Panc1 (cell line): ENCODE results near the gene KCTD13.
"Not testable (repeated sequence)": the region's sequence is repeated elsewhere in the genome, so short reads cannot be mapped to it uniquely, and the experiment has no call there.

ENCODE experiments used
- TF ChIP-seq, protein P1 (sequence below): fragments of 450-650 bp; IDR thresholded peaks from 2 replicates; pipeline ENCODE4 v1.5.1; 2017; ENCODE audit warnings: mild to moderate bottlenecking
- TF ChIP-seq, protein P2 (sequence below), 2 experiments: IDR thresholded peaks; 2 replicates each; pipeline ENCODE4 v1.6.1; 2011 to 2012; ENCODE audit warnings: low read depth in 2 of 2, control low read depth in 1 of 2, low read length in 1 of 2, mild to moderate bottlenecking in 1 of 2, moderate library complexity in 1 of 2; ENCODE audit not compliant: insufficient read depth in 1 of 2

DNA sequence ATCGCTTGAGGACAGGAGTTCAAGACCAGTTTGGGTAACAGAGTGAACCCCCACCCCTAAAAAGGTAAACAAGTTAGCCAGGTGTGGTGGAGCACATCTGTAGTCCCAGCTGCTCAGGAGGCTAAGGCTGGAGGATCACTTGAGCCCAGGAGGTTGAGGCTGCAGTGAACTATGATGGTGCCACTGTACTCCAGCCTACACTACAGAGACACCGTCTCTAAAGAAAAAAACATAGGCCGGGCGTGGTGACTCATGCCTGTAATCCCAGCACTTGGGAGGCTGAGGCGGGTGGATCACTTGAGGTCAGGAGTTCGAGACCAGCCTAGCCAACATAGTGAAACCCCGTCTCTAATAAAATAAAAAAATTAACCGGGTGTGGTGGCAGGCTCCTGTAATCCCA is 57.0 kb downstream of the KCTD13 start:
- TF ChIP-seq, protein P1, sequence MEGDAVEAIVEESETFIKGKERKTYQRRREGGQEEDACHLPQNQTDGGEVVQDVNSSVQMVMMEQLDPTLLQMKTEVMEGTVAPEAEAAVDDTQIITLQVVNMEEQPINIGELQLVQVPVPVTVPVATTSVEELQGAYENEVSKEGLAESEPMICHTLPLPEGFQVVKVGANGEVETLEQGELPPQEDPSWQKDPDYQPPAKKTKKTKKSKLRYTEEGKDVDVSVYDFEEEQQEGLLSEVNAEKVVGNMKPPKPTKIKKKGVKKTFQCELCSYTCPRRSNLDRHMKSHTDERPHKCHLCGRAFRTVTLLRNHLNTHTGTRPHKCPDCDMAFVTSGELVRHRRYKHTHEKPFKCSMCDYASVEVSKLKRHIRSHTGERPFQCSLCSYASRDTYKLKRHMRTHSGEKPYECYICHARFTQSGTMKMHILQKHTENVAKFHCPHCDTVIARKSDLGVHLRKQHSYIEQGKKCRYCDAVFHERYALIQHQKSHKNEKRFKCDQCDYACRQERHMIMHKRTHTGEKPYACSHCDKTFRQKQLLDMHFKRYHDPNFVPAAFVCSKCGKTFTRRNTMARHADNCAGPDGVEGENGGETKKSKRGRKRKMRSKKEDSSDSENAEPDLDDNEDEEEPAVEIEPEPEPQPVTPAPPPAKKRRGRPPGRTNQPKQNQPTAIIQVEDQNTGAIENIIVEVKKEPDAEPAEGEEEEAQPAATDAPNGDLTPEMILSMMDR, result not testable (repeated sequence)
- TF ChIP-seq, protein P2, sequence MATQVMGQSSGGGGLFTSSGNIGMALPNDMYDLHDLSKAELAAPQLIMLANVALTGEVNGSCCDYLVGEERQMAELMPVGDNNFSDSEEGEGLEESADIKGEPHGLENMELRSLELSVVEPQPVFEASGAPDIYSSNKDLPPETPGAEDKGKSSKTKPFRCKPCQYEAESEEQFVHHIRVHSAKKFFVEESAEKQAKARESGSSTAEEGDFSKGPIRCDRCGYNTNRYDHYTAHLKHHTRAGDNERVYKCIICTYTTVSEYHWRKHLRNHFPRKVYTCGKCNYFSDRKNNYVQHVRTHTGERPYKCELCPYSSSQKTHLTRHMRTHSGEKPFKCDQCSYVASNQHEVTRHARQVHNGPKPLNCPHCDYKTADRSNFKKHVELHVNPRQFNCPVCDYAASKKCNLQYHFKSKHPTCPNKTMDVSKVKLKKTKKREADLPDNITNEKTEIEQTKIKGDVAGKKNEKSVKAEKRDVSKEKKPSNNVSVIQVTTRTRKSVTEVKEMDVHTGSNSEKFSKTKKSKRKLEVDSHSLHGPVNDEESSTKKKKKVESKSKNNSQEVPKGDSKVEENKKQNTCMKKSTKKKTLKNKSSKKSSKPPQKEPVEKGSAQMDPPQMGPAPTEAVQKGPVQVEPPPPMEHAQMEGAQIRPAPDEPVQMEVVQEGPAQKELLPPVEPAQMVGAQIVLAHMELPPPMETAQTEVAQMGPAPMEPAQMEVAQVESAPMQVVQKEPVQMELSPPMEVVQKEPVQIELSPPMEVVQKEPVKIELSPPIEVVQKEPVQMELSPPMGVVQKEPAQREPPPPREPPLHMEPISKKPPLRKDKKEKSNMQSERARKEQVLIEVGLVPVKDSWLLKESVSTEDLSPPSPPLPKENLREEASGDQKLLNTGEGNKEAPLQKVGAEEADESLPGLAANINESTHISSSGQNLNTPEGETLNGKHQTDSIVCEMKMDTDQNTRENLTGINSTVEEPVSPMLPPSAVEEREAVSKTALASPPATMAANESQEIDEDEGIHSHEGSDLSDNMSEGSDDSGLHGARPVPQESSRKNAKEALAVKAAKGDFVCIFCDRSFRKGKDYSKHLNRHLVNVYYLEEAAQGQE (IDR thresholded peaks at IDR 0.05; ENCODE audit: insufficient read depth in 1 of 2, low read depth in 2 of 2, low read length in 1 of 2), result not testable (repeated sequence)
